HG03378 (cell line): ENCODE results near the gene KIF16B.
"Not testable (repeated sequence)": the region's sequence is repeated elsewhere in the genome, so short reads cannot be mapped to it uniquely, and the experiment has no call there.

ENCODE experiments used
- ATAC-seq: cut with Tn5 transposase; IDR thresholded peaks from one replicate; pipeline ENCODE4 v1.9.1; 2021; ENCODE audit warnings: mild to moderate bottlenecking, moderate library complexity; ENCODE audit not compliant: unreplicated experiment

KIF16B gene

DNA sequence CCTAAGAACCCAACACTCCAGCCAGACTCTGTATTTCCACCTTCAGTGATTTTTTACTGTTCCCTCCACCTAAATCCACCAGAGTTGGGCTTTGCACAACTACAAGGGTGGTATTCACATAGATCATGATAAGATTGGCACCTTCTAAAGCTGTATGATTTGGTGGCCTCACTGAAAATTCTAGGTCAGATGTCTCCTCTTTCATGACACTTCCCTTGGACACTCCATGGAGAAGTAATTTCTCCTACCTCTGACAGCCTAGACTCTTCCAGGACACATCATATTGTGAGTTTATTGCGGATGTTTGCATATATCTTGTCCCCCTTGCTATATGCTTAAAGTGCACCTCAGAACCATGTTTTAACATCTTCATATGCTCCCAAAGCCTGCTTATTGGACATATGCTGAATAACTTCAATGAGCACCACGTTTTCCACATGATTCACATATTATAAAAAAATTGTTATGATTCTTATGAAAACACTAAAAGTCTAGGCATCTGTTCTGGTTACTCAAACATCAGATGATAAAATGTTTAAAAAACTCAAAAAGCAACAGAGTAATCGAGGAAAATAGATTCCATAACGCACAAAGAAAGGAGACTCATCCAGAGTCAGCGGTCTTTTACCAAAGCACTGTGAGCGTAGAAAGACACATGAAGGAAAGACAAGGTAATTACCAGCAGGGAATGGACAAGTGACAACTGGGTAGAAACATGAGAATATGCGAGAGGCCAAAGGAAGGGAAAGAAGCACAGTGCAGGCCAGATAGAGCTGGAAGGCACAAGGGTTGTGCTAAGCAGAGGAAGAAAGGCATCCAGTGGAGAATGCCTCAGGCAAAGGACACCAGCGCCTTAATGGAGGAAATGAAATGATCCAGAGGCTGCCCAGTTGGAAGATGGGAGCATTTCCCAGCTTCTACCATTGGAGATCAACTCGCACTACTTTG is 46.5 kb downstream of the KIF16B start:
- ATAC-seq = no peak

DNA sequence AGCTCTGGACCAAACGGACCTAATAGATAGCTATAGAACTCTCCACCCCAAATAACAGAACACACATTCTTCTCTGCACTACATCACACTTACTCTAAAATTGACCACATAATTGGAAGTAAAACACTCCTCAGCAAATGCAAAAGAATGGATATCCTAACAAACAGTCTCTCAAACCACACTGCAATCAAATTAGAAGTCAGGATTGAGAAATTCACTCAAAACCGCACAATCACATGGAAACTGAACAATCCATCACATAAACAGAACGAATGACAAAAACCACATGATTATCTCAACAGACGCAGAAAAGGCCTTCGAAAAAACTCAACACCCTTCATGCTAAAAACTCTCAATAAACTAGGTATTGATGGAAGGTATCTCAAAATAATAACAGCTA is 50.6 kb downstream of the KIF16B start:
- not testable (repeated sequence) for ATAC-seq

DNA sequence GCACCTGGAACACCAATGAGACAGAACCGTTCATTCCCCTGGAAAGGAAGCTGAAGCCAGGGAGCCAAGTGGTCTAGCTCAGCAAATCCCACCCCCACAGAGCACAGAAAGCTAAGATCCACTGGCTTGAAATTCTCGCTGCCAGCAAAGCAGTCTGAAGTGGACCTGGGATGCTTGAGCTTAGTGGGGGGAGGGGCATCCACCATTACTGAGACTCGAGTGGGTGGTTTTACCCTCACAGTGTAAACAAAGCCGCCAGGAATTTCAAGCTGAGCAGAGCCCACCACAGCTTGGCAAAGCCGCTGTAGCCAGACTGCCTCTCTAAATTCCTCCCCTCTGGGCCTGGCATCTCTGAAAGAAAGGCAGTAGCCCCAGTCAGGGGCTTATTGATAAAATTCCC is 53.1 kb downstream of the KIF16B start:
- no peak for ATAC-seq

DNA sequence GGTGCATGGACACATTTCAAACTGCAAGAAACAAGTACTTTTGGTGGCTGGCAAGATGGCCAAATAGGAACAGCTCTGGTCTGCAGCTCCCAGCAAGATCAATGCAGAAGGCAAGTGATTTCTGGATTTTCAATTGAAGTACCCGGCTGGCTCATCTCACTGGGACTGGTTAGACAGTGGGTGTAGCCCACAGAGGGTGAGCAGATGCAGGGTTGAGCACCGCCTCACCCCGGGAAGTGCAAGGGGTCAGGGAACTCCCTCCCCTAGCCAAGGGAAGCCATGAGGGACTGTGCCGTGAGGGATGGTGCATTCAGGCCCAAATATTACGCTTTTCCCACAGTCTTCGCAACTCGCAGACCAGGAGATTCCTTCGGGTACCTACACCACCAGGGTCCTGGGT is 53.6 kb downstream of the KIF16B start:
- not testable (repeated sequence) for ATAC-seq

- ATAC-seq = no peak
These were observed 54.5 kb downstream of the KIF16B start for GRCh38 chr20:16518784-16519084.

DNA sequence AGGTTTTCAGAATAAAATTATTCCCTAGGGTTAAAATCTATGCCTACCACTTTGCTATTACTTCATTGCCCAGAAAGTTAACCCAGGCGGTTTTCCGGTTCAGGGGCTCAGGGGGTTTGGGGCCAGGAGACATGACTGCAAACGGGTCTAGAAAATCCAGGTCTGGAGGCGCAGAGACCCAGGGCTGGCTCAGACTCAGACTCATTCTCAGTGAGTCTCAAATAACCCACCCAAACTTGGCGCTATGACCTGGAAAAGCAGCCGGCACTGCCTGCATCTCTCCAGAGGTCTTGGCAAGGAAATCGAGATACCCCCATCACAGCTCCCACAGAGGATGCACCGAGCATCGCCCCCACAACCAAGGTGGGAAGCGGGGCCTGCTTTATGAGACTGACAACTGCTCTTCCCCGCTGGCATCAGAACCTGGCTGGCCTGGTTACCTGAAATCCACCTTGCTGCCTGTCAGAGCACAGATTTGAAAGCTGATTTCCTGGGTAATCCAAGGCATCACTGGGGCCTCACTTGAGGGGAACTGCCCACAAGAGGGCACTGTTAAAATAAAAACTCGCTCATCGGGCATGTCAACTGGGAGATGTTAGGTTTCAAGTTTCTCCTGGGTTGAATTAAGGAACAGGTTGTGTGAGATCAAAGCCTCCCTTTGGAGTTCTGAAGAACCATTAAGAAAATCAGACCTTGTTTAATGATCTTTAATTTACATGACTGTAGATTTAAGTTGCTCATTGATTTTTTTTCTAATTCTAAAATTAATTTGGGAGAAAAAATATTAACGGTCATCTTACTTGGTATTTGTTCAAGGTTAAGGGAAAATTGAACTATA is 55.1 kb downstream of the KIF16B start:
- ATAC-seq = no peak

- no peak for ATAC-seq
These were observed 56.5 kb downstream of the KIF16B start for GRCh38 chr20:16516794-16517193.

GRCh38 chr20:16515046-16515445 is 58.2 kb downstream of the KIF16B start:
- ATAC-seq = no peak

DNA sequence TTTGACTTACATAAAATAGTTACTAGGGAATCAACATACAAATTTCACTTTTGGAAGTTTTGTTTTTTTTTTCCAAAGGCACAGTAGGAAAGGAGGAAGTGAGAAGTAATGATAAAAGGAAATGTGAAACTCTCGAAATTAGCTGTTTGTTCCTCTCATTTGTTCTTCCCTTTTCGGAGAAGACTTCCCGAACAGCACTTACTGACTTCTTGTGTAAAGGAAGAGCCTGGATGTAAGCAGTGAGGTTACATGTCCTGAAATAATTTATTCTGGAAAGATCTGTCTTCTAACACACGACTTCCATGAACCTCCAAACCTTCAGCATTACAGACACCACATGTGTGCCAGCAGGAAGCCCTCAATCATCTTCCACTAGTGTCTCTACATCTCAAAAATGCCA is 59.1 kb downstream of the KIF16B start:
- no peak for ATAC-seq

GRCh38 chr20:16505894-16506293 is 67.4 kb downstream of the KIF16B start:
- ATAC-seq = no peak

- ATAC-seq = no peak
These were observed 71.9 kb downstream of the KIF16B start for GRCh38 chr20:16501301-16501700.

GRCh38 chr20:16500197-16500596 is 73.1 kb downstream of the KIF16B start:
- no peak for ATAC-seq

GRCh38 chr20:16498526-16499253 is 74.6 kb downstream of the KIF16B start:
- ATAC-seq = no peak

GRCh38 chr20:16497896-16498295 is 75.4 kb downstream of the KIF16B start:
- no peak for ATAC-seq

DNA sequence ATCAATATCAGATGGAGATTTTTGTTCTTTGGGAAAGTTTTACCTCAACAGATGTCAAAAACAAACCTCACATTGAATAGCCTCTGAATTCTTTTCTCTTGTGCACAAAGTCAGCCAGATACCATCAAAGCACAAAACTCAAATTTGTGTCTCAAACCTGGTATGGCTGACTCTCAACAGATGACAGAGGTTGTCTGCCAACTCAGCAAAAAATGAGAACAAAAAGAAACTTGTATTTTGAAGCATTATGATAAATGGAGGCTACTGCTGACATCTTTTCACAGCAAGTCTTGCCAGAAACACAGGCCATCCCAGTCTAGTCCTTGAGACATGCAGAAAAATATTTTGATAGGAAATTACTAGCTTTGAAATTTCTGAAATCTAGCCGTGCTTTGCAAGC is 79.8 kb downstream of the KIF16B start:
- ATAC-seq = no peak

- ATAC-seq = no peak
These were observed 81.8 kb downstream of the KIF16B start for GRCh38 chr20:16491294-16491905.

GRCh38 chr20:16490696-16491095 is 82.6 kb downstream of the KIF16B start:
- no peak for ATAC-seq

DNA sequence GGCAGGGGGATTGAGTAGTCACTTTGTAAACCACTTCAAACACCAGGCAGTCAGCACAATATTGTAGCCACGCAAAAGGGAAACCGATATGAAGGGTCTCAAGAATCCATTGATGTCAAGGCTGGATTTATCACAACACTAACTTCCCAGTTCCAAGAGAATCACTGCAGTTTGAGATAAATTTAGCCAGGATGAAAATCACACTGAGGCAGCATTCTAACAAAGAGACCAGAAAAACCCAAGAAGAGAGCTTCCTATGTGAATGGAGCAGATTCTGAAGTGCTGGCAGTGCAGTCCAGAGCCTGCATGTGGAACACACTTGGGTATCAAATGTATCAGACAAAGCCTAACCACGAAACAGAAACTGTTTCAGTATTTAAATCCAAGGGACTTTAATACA is 84.6 kb downstream of the KIF16B start:
- ATAC-seq = no peak

- no peak for ATAC-seq
These were observed 85.2 kb downstream of the KIF16B start for GRCh38 chr20:16488086-16488485.

GRCh38 chr20:16486532-16486931 is 86.7 kb downstream of the KIF16B start:
- ATAC-seq = no peak

DNA sequence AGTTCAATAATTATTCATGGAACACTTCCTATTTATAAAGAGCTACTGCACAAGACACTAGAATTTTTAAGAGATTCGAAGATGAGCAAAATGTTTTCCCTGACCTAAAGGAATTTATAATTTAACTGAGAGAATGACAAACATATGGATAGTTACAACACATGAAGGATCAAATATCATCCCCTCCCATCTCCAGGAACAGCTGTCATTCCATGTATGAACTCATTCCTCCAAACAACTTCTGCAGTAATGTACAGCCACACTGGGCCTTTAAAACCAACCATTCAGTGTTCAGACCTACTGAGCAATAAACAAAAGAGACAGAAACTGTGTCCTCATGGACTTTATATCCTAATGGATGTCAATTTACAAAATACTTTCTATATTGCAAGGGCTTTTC is 87.8 kb downstream of the KIF16B start:
- ATAC-seq = no peak
